ENCODE data around the gene C11orf24.

C11orf24 gene

DNA sequence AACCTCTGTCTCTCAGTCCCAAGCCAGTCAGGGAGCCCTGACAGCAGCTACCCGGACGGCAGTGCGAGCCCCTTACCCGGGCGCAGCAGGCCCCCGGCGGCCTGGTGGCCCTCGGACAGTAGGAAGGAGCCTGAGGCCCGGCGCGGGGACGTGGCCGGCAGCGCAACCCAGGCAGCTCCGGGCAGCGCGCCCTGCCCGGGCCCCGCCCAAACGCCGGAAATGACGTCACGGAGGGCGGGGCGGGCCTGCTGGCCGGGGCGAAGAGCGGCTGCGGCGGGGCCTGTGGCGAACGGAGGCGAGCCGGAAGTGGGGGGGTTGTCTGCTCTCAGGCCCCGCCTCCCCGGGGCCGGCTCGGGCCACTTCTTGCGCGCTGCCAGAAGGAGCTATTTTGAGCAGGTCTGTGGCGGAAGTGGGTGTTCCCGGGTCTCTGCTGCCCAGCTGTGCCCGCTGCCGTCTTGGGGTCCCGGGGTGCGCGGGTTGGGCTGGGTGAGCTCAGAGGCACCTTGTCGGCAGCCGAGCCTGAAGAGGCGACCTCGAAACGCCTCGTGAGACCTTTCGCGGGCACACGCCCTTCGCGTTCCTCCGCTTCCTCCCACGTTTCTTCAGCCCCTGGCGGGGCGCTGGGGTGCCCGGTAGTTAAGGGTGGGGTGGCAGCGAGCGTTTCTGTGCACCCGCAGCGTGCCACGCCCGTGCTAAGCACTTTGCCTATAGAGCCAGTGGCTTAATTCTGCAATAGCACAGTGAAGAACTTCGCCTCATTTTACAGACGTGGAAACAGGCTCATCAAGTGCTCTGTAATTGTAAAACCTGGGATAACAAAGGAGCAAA is at the start of gene C11orf24 (continued):
- no peak for TF ChIP-seq ZNF37A (tag by site-specific recombination; IDR thresholded peaks at IDR 0.05)
- TF ChIP-seq ZNF623 (tag by site-specific recombination; IDR thresholded peaks at IDR 0.05) = no peak
- no peak for TF ChIP-seq ZNF394 (tag by site-specific recombination; IDR thresholded peaks at IDR 0.05; ENCODE audit: borderline replicate concordance)
- TF ChIP-seq, protein P1, sequence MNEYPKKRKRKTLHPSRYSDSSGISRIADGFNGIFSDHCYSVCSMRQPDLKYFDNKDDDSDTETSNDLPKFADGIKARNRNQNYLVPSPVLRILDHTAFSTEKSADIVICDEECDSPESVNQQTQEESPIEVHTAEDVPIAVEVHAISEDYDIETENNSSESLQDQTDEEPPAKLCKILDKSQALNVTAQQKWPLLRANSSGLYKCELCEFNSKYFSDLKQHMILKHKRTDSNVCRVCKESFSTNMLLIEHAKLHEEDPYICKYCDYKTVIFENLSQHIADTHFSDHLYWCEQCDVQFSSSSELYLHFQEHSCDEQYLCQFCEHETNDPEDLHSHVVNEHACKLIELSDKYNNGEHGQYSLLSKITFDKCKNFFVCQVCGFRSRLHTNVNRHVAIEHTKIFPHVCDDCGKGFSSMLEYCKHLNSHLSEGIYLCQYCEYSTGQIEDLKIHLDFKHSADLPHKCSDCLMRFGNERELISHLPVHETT (tag by site-specific recombination; IDR thresholded peaks at IDR 0.05) = no peak
- no peak for TF ChIP-seq ZNF175 (tag by site-specific recombination; IDR thresholded peaks at IDR 0.05)
- TF ChIP-seq, protein P2, sequence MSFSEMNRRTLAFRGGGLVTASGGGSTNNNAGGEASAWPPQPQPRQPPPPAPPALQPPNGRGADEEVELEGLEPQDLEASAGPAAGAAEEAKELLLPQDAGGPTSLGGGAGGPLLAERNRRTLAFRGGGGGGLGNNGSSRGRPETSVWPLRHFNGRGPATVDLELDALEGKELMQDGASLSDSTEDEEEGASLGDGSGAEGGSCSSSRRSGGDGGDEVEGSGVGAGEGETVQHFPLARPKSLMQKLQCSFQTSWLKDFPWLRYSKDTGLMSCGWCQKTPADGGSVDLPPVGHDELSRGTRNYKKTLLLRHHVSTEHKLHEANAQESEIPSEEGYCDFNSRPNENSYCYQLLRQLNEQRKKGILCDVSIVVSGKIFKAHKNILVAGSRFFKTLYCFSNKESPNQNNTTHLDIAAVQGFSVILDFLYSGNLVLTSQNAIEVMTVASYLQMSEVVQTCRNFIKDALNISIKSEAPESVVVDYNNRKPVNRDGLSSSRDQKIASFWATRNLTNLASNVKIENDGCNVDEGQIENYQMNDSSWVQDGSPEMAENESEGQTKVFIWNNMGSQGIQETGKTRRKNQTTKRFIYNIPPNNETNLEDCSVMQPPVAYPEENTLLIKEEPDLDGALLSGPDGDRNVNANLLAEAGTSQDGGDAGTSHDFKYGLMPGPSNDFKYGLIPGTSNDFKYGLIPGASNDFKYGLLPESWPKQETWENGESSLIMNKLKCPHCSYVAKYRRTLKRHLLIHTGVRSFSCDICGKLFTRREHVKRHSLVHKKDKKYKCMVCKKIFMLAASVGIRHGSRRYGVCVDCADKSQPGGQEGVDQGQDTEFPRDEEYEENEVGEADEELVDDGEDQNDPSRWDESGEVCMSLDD (tag by site-specific recombination; IDR thresholded peaks at IDR 0.05) = peak; percentile 54; the same call in 1 of the 2 replicates
- TF ChIP-seq ZNF19 (tag by site-specific recombination; IDR thresholded peaks at IDR 0.05; ENCODE audit: low read depth) = no peak
- no peak for TF ChIP-seq BCL11A (tag by site-specific recombination; IDR thresholded peaks at IDR 0.05; ENCODE audit: low read depth)
- no peak for TF ChIP-seq ZNF707 (tag by site-specific recombination; IDR thresholded peaks at IDR 0.05)
- TF ChIP-seq, protein P3, sequence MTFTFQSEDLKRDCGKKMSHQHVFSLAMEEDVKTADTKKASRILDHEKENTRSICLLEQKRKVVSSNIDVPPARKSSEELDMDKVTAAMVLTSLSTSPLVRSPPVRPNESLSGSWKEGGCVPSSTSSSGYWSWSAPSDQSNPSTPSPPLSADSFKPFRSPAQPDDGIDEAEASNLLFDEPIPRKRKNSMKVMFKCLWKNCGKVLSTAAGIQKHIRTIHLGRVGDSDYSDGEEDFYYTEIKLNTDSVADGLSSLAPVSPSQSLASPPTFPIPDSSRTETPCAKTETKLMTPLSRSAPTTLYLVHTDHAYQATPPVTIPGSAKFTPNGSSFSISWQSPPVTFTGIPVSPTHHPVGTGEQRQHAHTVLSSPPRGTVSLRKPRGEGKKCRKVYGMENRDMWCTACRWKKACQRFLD (tag by site-specific recombination; IDR thresholded peaks at IDR 0.05) = no peak
- no peak for TF ChIP-seq ZNF747 (tag by site-specific recombination; IDR thresholded peaks at IDR 0.05)
- no peak for TF ChIP-seq ZNF776 (tag by site-specific recombination; IDR thresholded peaks at IDR 0.05; ENCODE audit: borderline replicate concordance)
- TF ChIP-seq, protein P4, sequence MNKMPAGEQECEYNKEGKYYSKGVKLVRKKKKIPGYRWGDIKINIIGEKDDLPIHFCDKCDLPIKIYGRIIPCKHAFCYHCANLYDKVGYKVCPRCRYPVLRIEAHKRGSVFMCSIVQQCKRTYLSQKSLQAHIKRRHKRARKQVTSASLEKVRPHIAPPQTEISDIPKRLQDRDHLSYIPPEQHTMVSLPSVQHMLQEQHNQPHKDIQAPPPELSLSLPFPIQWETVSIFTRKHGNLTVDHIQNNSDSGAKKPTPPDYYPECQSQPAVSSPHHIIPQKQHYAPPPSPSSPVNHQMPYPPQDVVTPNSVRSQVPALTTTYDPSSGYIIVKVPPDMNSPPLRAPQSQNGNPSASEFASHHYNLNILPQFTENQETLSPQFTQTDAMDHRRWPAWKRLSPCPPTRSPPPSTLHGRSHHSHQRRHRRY (tag by site-specific recombination; IDR thresholded peaks at IDR 0.05) = no peak
- no peak for TF ChIP-seq ZNF549 (tag by site-specific recombination; IDR thresholded peaks at IDR 0.05)
- TF ChIP-seq GLI2 (tag by site-specific recombination; IDR thresholded peaks at IDR 0.05; ENCODE audit: borderline replicate concordance, low read depth) = no peak
- no peak for TF ChIP-seq HOXC10 (CRISPR knock-in tag; IDR thresholded peaks at IDR 0.05)
- no peak for TF ChIP-seq KLF7 (tag by site-specific recombination; IDR thresholded peaks at IDR 0.05; ENCODE audit: borderline replicate concordance)
- no peak for TF ChIP-seq ZNF140 (tag by site-specific recombination; IDR thresholded peaks at IDR 0.05)
- TF ChIP-seq ZBTB17 (tag by site-specific recombination; IDR thresholded peaks at IDR 0.05) = no peak; the same call in 1 of the 2 replicates
- TF ChIP-seq ZNF112 (tag by site-specific recombination; IDR thresholded peaks at IDR 0.05) = no peak
- TF ChIP-seq ZNF768 (tag by site-specific recombination; IDR thresholded peaks at IDR 0.05) = no peak
- TF ChIP-seq ZNF16 (tag by site-specific recombination; IDR thresholded peaks at IDR 0.05; ENCODE audit: low read depth) = no peak
- TF ChIP-seq ZNF202 (tag by site-specific recombination; IDR thresholded peaks at IDR 0.05; ENCODE audit: borderline replicate concordance) = no peak
- TF ChIP-seq ZNF302 (tag by site-specific recombination; IDR thresholded peaks at IDR 0.05; ENCODE audit: low read depth) = no peak
- TF ChIP-seq ZNF292 (tag by site-specific recombination; IDR thresholded peaks at IDR 0.05; ENCODE audit: borderline replicate concordance, low read depth) = no peak
- TF ChIP-seq GLIS1 (tag by site-specific recombination; IDR thresholded peaks at IDR 0.05) = no peak
- peak; percentile 69; the same call in 1 of the 2 replicates for TF ChIP-seq KLF16 (tag by site-specific recombination; IDR thresholded peaks at IDR 0.05)
- TF ChIP-seq ZNF24 (tag by site-specific recombination; IDR thresholded peaks at IDR 0.05) = no peak
- TF ChIP-seq, protein P5, sequence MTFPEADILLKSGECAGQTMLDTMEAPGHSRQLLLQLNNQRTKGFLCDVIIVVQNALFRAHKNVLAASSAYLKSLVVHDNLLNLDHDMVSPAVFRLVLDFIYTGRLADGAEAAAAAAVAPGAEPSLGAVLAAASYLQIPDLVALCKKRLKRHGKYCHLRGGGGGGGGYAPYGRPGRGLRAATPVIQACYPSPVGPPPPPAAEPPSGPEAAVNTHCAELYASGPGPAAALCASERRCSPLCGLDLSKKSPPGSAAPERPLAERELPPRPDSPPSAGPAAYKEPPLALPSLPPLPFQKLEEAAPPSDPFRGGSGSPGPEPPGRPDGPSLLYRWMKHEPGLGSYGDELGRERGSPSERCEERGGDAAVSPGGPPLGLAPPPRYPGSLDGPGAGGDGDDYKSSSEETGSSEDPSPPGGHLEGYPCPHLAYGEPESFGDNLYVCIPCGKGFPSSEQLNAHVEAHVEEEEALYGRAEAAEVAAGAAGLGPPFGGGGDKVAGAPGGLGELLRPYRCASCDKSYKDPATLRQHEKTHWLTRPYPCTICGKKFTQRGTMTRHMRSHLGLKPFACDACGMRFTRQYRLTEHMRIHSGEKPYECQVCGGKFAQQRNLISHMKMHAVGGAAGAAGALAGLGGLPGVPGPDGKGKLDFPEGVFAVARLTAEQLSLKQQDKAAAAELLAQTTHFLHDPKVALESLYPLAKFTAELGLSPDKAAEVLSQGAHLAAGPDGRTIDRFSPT (tag by site-specific recombination; IDR thresholded peaks at IDR 0.05) = peak; percentile 92
- TF ChIP-seq ZNF514 (tag by site-specific recombination; IDR thresholded peaks at IDR 0.05) = no peak
- TF ChIP-seq ZEB2 (tag by site-specific recombination; IDR thresholded peaks at IDR 0.05) = peak; percentile 74
- no peak for TF ChIP-seq ZNF571 (tag by site-specific recombination; IDR thresholded peaks at IDR 0.05)
- no peak for TF ChIP-seq ZNF624 (tag by site-specific recombination; IDR thresholded peaks at IDR 0.05)

Data from HEK293 (cell line).